ENCODE results near the gene ANGPTL5.
"Not testable (repeated sequence)": the region's sequence is repeated elsewhere in the genome, so short reads cannot be mapped to it uniquely, and the experiment has no call there.

ANGPTL5 gene

DNA sequence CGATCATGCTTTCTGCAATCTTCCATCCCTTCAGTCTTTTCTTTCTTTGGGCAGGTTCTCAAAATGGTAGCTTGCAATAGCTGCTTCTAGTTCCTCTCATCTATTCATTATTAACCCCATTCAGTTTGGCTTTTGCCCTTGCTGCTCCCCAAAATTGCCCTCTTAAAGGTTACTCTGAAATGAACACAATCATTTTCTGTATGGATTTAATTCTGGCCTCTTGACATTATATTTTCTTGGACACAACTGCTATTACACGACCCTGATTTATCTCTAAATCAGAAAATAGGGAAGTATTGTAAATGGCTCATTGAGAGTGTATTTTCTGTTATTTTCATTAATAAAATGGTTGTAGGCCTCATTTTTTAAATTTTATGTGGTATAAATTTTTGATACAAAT is at the start of gene ANGPTL5:
ANGPTL5 (minus strand) TSS at position 101 of the 400 bp plus-strand sequence. CDS start 8,613 bp downstream, outside the sequence.
- Histone ChIP-seq H3K4me3 (ENCODE audit: low read depth in 1 of 2, low read length in 2 of 2) (peak within 1 kb of the TSS; percentile 78 to 91), H3K9ac (ENCODE audit: low read depth in 1 of 2, low read length in 2 of 2) (peak within 1 kb of the TSS; percentile 60 to 67), H3K36me3 (ENCODE audit: control insufficient read depth in 1 of 2, insufficient read depth in 2 of 2, low read length in 2 of 2) (no peaks in the 10 kb centered on the region), H3K9me3 (ENCODE audit: control insufficient read depth in 1 of 2, low read length in 2 of 2) (no peaks in the 10 kb centered on the region), H3K27me3 (ENCODE audit: control insufficient read depth in 1 of 2, insufficient read depth in 2 of 2, low read length in 2 of 2) (no peaks in the 10 kb centered on the region), H3K4me1 (ENCODE audit: control insufficient read depth in 1 of 2, insufficient read depth in 2 of 2, low read length in 2 of 2) (peaks cover 8 to 9% of the 10 kb centered on the region in 2 donors), H3K27ac (ENCODE audit: low read depth, low read length) (peak within 1 kb of the TSS; percentile 67)

DNA sequence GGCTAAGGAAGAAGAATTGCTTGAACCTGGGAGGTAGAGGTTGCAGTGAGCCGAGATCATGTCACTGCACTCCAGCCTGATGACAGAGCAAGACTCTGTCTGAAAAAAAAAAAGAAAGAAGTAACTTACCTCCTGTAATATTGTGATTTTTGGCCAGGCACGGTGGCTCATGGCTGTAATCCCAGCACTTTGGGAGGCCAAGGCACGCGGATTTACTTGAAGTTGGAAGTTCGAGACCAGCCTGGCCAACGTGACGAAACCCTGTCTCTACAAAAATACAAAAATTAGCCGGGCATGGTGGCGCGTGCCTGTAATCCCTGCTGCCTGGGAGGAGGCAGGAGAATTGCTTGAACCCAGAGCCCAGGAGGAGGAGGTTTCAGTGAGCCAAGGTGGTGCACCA is 47.9 kb upstream of the ANGPTL5 start:
- H3K9ac ChIP-seq (ENCODE audit: low read depth in 1 of 2, low read length in 2 of 2); H3K27ac ChIP-seq (ENCODE audit: low read depth, low read length); H3K4me3 ChIP-seq (ENCODE audit: low read depth in 1 of 2, low read length in 2 of 2); H3K9me3 ChIP-seq (ENCODE audit: control insufficient read depth in 1 of 2, low read length in 2 of 2); H3K36me3 ChIP-seq (ENCODE audit: control insufficient read depth in 1 of 2, insufficient read depth in 2 of 2, low read length in 2 of 2); H3K4me1 ChIP-seq (ENCODE audit: control insufficient read depth in 1 of 2, insufficient read depth in 2 of 2, low read length in 2 of 2); H3K27me3 ChIP-seq (ENCODE audit: control insufficient read depth in 1 of 2, insufficient read depth in 2 of 2, low read length in 2 of 2): not testable (repeated sequence)

- no peaks in the 10 kb centered on the region for H3K4me1 ChIP-seq (ENCODE audit: control insufficient read depth in 1 of 2, insufficient read depth in 2 of 2, low read length in 2 of 2)
- no peaks in the 10 kb centered on the region for H3K36me3 ChIP-seq (ENCODE audit: control insufficient read depth in 1 of 2, insufficient read depth in 2 of 2, low read length in 2 of 2)
- no peaks in the 10 kb centered on the region for H3K9me3 ChIP-seq (ENCODE audit: control insufficient read depth in 1 of 2, low read length in 2 of 2)
- no peaks in the 10 kb centered on the region for H3K27me3 ChIP-seq (ENCODE audit: control insufficient read depth in 1 of 2, insufficient read depth in 2 of 2, low read length in 2 of 2)
- H3K27ac ChIP-seq (ENCODE audit: low read depth, low read length): no peak overlapping the region
- H3K9ac ChIP-seq (ENCODE audit: low read depth in 1 of 2, low read length in 2 of 2): no peak overlapping the region
- no peak overlapping the region for H3K4me3 ChIP-seq (ENCODE audit: low read depth in 1 of 2, low read length in 2 of 2)
These were observed 43.9 kb upstream of the ANGPTL5 start for GRCh38 chr11:101960231-101960630.

DNA sequence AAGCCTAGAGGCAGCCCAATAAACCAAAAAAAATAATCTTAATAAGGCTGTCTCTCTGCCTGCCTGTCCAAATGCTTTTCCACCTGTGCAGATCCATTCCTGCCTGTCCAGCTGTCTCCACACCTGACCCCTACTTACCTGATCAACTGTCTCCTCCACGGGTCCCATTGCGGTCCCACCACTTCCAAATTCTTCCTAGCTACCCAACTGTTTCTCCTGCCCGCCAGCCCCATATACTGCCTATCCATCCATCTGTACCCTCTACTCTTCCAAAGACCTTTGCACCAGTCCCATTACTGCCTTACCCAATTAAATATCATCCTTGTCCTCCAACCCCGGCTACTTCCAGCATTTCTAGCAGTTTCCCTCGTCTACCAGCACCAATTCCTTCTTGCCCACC is 39.4 kb upstream of the ANGPTL5 start:
- Histone ChIP-seq H3K4me1 (ENCODE audit: control insufficient read depth in 1 of 2, insufficient read depth in 2 of 2, low read length in 2 of 2) (no peaks in the 10 kb centered on the region), H3K9me3 (ENCODE audit: control insufficient read depth in 1 of 2, low read length in 2 of 2) (no peaks in the 10 kb centered on the region), H3K36me3 (ENCODE audit: control insufficient read depth in 1 of 2, insufficient read depth in 2 of 2, low read length in 2 of 2) (no peaks in the 10 kb centered on the region), H3K27me3 (ENCODE audit: control insufficient read depth in 1 of 2, insufficient read depth in 2 of 2, low read length in 2 of 2) (no peaks in the 10 kb centered on the region), H3K27ac (ENCODE audit: low read depth, low read length) (no peak overlapping the region), H3K9ac (ENCODE audit: low read depth in 1 of 2, low read length in 2 of 2) (no peak overlapping the region), H3K4me3 (ENCODE audit: low read depth in 1 of 2, low read length in 2 of 2) (no peak overlapping the region)

DNA sequence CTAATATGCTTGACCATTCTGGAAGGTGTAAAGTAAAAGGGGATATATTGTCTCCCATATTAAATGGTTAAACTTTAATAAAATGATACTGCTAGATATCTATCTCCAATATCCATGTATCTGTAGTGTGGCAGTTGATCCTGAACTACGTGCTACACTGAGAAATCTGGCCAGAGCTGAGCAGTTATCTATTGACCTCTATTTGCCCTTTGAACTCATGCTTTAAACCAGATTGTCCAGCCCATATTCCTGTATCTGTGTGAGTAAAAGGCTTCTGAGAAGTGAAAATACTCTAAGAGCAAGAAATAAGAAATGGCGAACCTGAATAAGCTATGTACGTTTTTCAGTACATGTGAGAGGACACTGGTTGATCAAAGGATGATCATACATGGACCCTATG is 39.0 kb upstream of the ANGPTL5 start:
- H3K27ac ChIP-seq (ENCODE audit: low read depth, low read length): no peak overlapping the region
- H3K36me3 ChIP-seq (ENCODE audit: control insufficient read depth in 1 of 2, insufficient read depth in 2 of 2, low read length in 2 of 2): no peaks in the 10 kb centered on the region
- H3K27me3 ChIP-seq (ENCODE audit: control insufficient read depth in 1 of 2, insufficient read depth in 2 of 2, low read length in 2 of 2): no peaks in the 10 kb centered on the region
- H3K4me3 ChIP-seq (ENCODE audit: low read depth in 1 of 2, low read length in 2 of 2): no peak overlapping the region
- no peak overlapping the region for H3K9ac ChIP-seq (ENCODE audit: low read depth in 1 of 2, low read length in 2 of 2)
- no peaks in the 10 kb centered on the region for H3K4me1 ChIP-seq (ENCODE audit: control insufficient read depth in 1 of 2, insufficient read depth in 2 of 2, low read length in 2 of 2)
- H3K9me3 ChIP-seq (ENCODE audit: control insufficient read depth in 1 of 2, low read length in 2 of 2): no peaks in the 10 kb centered on the region

GRCh38 chr11:101949680-101950220 is 33.4 kb upstream of the ANGPTL5 start:
- no peaks in the 10 kb centered on the region for H3K27me3 ChIP-seq (ENCODE audit: control insufficient read depth in 1 of 2, insufficient read depth in 2 of 2, low read length in 2 of 2)
- H3K4me3 ChIP-seq (ENCODE audit: low read depth in 1 of 2, low read length in 2 of 2): no peak overlapping the region
- no peak overlapping the region for H3K9ac ChIP-seq (ENCODE audit: low read depth in 1 of 2, low read length in 2 of 2)
- no peaks in the 10 kb centered on the region for H3K9me3 ChIP-seq (ENCODE audit: control insufficient read depth in 1 of 2, low read length in 2 of 2)
- no peaks in the 10 kb centered on the region for H3K4me1 ChIP-seq (ENCODE audit: control insufficient read depth in 1 of 2, insufficient read depth in 2 of 2, low read length in 2 of 2)
- H3K27ac ChIP-seq (ENCODE audit: low read depth, low read length): no peak overlapping the region
- H3K36me3 ChIP-seq (ENCODE audit: control insufficient read depth in 1 of 2, insufficient read depth in 2 of 2, low read length in 2 of 2): no peaks in the 10 kb centered on the region

DNA sequence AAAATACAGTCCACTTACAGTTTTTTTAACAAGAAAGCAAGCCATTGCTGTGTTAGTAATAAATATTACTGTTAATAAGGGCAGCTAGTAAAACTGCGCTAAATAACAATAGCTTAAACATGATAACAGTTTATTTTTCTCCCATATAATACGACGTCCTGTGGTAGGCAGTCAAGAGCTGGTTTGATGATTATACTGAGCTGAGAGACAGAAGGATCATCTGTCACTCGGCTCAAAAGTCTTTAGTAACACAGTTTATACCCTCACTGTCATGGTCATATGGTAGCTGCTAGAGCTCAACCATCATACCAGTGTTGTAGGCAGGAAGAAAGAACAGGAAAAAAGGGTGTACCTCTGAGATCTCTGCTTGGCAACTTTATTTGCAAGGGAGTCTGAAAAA is 29.1 kb upstream of the ANGPTL5 start:
- Histone ChIP-seq H3K27ac (ENCODE audit: low read depth, low read length) (no peak overlapping the region), H3K27me3 (ENCODE audit: control insufficient read depth in 1 of 2, insufficient read depth in 2 of 2, low read length in 2 of 2) (no peaks in the 10 kb centered on the region), H3K36me3 (ENCODE audit: control insufficient read depth in 1 of 2, insufficient read depth in 2 of 2, low read length in 2 of 2) (no peaks in the 10 kb centered on the region), H3K4me1 (ENCODE audit: control insufficient read depth in 1 of 2, insufficient read depth in 2 of 2, low read length in 2 of 2) (no peaks in the 10 kb centered on the region), H3K9ac (ENCODE audit: low read depth in 1 of 2, low read length in 2 of 2) (no peak overlapping the region), H3K4me3 (ENCODE audit: low read depth in 1 of 2, low read length in 2 of 2) (no peak overlapping the region), H3K9me3 (ENCODE audit: control insufficient read depth in 1 of 2, low read length in 2 of 2) (no peaks in the 10 kb centered on the region)

- H3K4me1 ChIP-seq (ENCODE audit: control insufficient read depth in 1 of 2, insufficient read depth in 2 of 2, low read length in 2 of 2): no peaks in the 10 kb centered on the region
- H3K27me3 ChIP-seq (ENCODE audit: control insufficient read depth in 1 of 2, insufficient read depth in 2 of 2, low read length in 2 of 2): no peaks in the 10 kb centered on the region
- no peaks in the 10 kb centered on the region for H3K36me3 ChIP-seq (ENCODE audit: control insufficient read depth in 1 of 2, insufficient read depth in 2 of 2, low read length in 2 of 2)
- H3K9me3 ChIP-seq (ENCODE audit: control insufficient read depth in 1 of 2, low read length in 2 of 2): no peaks in the 10 kb centered on the region
- H3K27ac ChIP-seq (ENCODE audit: low read depth, low read length): no peak overlapping the region
- no peak overlapping the region for H3K4me3 ChIP-seq (ENCODE audit: low read depth in 1 of 2, low read length in 2 of 2)
- H3K9ac ChIP-seq (ENCODE audit: low read depth in 1 of 2, low read length in 2 of 2): no peak overlapping the region
These were observed 28.6 kb upstream of the ANGPTL5 start for GRCh38 chr11:101944923-101945322.

DNA sequence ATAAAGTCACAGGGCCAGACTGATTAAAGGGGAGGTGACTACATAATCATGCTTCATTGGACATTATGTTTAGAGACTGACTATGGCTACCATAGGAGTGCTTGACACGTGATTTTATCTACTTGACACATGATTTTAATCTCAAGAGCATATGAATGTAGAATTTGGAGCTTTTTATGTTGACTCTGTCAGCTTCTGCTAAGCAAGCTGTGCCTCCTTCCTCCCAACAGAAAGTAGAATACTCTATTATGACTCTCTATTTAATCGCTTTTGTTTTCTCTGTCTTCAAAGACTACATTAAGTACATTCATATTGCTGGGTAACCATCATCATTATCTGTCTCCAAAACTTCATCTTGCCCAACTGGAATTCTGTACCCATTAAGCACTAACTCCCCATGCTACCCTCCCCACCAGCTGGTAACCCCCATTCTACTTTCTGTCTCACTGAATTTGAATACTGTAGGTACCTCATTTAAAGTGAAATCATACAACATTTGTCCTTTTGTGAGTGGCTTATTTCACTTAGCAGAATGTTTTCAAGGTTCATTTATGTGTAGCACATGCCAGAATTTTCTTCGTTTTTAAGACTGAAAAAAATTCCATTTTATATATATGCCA is 24.7 kb upstream of the ANGPTL5 start:
- H3K36me3 ChIP-seq (ENCODE audit: control insufficient read depth in 1 of 2, insufficient read depth in 2 of 2, low read length in 2 of 2): no peaks in the 10 kb centered on the region
- no peaks in the 10 kb centered on the region for H3K4me1 ChIP-seq (ENCODE audit: control insufficient read depth in 1 of 2, insufficient read depth in 2 of 2, low read length in 2 of 2)
- H3K27ac ChIP-seq (ENCODE audit: low read depth, low read length): no peak overlapping the region
- no peak overlapping the region for H3K4me3 ChIP-seq (ENCODE audit: low read depth in 1 of 2, low read length in 2 of 2)
- H3K27me3 ChIP-seq (ENCODE audit: control insufficient read depth in 1 of 2, insufficient read depth in 2 of 2, low read length in 2 of 2): no peaks in the 10 kb centered on the region
- H3K9me3 ChIP-seq (ENCODE audit: control insufficient read depth in 1 of 2, low read length in 2 of 2): no peaks in the 10 kb centered on the region
- no peak overlapping the region for H3K9ac ChIP-seq (ENCODE audit: low read depth in 1 of 2, low read length in 2 of 2)

DNA sequence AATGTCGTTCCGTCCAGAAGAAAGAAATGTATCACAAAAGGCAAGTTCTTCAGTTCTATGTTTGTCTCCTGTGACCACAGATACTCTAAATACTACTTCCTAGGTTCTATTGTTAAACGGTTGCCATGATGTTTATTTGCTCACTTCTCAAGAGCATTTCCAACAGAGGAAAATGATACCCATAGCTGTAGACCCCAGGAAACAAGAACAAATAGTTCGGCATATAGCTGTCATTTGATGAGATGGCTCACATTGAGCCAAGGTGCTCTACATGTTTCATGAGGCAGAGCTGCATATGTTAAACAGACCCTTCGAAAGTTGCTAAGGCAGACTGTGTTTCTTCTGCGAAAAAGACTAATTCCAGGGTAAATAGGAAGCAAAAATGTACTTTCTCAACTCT is 15.4 kb upstream of the ANGPTL5 start:
- Histone ChIP-seq H3K27ac (ENCODE audit: low read depth, low read length) (no peak overlapping the region), H3K4me1 (ENCODE audit: control insufficient read depth in 1 of 2, insufficient read depth in 2 of 2, low read length in 2 of 2) (no peaks in the 10 kb centered on the region), H3K9me3 (ENCODE audit: control insufficient read depth in 1 of 2, low read length in 2 of 2) (no peaks in the 10 kb centered on the region), H3K9ac (ENCODE audit: low read depth in 1 of 2, low read length in 2 of 2) (no peak overlapping the region), H3K4me3 (ENCODE audit: low read depth in 1 of 2, low read length in 2 of 2) (no peak overlapping the region), H3K27me3 (ENCODE audit: control insufficient read depth in 1 of 2, insufficient read depth in 2 of 2, low read length in 2 of 2) (no peaks in the 10 kb centered on the region), H3K36me3 (ENCODE audit: control insufficient read depth in 1 of 2, insufficient read depth in 2 of 2, low read length in 2 of 2) (no peaks in the 10 kb centered on the region)
